ENCODE measurements around the gene SLC6A3.

DNA sequence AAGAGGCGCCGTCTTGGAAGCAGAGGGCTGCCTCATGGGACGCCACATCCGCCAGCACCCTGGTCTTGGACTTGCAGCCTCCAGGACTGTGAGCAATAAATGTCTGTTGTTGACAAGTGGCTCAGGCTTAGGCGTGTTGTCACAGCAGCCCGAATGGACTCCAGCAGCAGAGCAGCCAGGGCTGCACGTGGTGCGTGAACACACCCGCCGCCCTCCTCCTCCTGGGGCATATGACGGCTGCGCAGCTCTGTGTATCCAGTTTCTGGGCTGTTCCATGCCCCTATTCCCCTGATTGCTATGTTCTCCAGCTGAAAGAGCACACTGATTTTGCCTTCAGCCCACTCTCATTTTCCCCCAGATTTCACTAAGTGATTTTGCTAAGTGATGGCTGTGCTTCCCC, 64.3 kb downstream of the SLC6A3 start:
- TF ChIP-seq POLR2A (IDR thresholded peaks at IDR 0.05; ENCODE audit: low read length) = no peak
- TF ChIP-seq GATA1 (IDR thresholded peaks at IDR 0.05; ENCODE audit: low read depth, low read length) = no peak
